Measurements from ENCODE around the gene C9orf152. TPM values are rescaled to one million over a fixed set of nuclear protein-coding genes. Genes with fewer than 3 reads are reported as not detected.

Gene C9orf152
- total and polyA plus RNA-seq, 9 of the 15 experiments (the other 6 are each of a cell fraction or from before 2014, with no cell fraction given) = not detected

- TF ChIP-seq U2AF2 (optimal IDR thresholded peaks at IDR 0.05; ENCODE audit: low read depth, low read length) (no peak), SOX6 (IDR thresholded peaks at IDR 0.05) (0 out of 2 replicates have a peak, but pooled peaks have one; percentile 0), PURB (CRISPR knock-in tag; IDR thresholded peaks at IDR 0.05; ENCODE audit: low read depth) (no peak), TCF7L2 (IDR thresholded peaks at IDR 0.05; ENCODE audit: low read depth, low read length) (no peak), SMAD4 (CRISPR knock-in tag; conservative IDR thresholded peaks at IDR 0.05) (no peak; the same call in 1 of the 2 replicates), TGIF2 (CRISPR knock-in tag; IDR thresholded peaks at IDR 0.05) (no peak), ZNF699 (CRISPR knock-in tag; IDR thresholded peaks at IDR 0.05; ENCODE audit: insufficient replicate concordance) (no peak), ZNF445 (CRISPR knock-in tag; IDR thresholded peaks at IDR 0.05; ENCODE audit: low read depth) (no peak), CBX5 (IDR thresholded peaks at IDR 0.05; ENCODE audit: borderline replicate concordance, low read depth) (no peak), FOXJ3 (CRISPR knock-in tag; IDR thresholded peaks at IDR 0.05) (no peak), ZBTB8A (IDR thresholded peaks at IDR 0.05; ENCODE audit: partially characterized antibody) (no peak), RAD51 (IDR thresholded peaks at IDR 0.05; ENCODE audit: borderline replicate concordance, low read depth) (no peak), PTBP1 (IDR thresholded peaks at IDR 0.05; ENCODE audit: low read depth, low read length) (no peak), BCOR (IDR thresholded peaks at IDR 0.05) (peak; percentile 97), NFRKB (IDR thresholded peaks at IDR 0.05; ENCODE audit: low read depth) (peak; percentile 90), ZNF133 (CRISPR knock-in tag; IDR thresholded peaks at IDR 0.05) (no peak), SIN3A (IDR thresholded peaks at IDR 0.05; ENCODE audit: borderline replicate concordance in 2 of 2, control insufficient read depth in 1 of 2, low read depth in 2 of 2, low read length in 2 of 2) (no peak), NFXL1 (CRISPR knock-in tag; IDR thresholded peaks at IDR 0.05) (no peak), CHCHD3 (CRISPR knock-in tag; IDR thresholded peaks at IDR 0.05) (no peak)
- TF ChIP-seq, protein P1, sequence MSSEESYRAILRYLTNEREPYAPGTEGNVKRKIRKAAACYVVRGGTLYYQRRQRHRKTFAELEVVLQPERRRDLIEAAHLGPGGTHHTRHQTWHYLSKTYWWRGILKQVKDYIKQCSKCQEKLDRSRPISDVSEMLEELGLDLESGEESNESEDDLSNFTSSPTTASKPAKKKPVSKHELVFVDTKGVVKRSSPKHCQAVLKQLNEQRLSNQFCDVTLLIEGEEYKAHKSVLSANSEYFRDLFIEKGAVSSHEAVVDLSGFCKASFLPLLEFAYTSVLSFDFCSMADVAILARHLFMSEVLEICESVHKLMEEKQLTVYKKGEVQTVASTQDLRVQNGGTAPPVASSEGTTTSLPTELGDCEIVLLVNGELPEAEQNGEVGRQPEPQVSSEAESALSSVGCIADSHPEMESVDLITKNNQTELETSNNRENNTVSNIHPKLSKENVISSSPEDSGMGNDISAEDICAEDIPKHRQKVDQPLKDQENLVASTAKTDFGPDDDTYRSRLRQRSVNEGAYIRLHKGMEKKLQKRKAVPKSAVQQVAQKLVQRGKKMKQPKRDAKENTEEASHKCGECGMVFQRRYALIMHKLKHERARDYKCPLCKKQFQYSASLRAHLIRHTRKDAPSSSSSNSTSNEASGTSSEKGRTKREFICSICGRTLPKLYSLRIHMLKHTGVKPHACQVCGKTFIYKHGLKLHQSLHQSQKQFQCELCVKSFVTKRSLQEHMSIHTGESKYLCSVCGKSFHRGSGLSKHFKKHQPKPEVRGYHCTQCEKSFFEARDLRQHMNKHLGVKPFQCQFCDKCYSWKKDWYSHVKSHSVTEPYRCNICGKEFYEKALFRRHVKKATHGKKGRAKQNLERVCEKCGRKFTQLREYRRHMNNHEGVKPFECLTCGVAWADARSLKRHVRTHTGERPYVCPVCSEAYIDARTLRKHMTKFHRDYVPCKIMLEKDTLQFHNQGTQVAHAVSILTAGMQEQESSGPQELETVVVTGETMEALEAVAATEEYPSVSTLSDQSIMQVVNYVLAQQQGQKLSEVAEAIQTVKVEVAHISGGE (CRISPR knock-in tag; IDR thresholded peaks at IDR 0.05) = peak in 1 of 3 experiments; percentile 80; a peak in 2 of 6 replicates
- TF ChIP-seq, protein P2, sequence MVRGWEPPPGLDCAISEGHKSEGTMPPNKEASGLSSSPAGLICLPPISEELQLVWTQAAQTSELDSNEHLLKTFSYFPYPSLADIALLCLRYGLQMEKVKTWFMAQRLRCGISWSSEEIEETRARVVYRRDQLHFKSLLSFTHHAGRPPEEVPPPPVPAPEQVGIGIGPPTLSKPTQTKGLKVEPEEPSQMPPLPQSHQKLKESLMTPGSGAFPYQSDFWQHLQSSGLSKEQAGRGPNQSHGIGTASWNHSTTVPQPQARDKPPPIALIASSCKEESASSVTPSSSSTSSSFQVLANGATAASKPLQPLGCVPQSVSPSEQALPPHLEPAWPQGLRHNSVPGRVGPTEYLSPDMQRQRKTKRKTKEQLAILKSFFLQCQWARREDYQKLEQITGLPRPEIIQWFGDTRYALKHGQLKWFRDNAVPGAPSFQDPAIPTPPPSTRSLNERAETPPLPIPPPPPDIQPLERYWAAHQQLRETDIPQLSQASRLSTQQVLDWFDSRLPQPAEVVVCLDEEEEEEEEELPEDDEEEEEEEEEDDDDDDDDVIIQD (CRISPR knock-in tag; IDR thresholded peaks at IDR 0.05) = 0 out of 2 replicates have a peak, but pooled peaks have one; percentile 42
- TF ChIP-seq, protein P3, sequence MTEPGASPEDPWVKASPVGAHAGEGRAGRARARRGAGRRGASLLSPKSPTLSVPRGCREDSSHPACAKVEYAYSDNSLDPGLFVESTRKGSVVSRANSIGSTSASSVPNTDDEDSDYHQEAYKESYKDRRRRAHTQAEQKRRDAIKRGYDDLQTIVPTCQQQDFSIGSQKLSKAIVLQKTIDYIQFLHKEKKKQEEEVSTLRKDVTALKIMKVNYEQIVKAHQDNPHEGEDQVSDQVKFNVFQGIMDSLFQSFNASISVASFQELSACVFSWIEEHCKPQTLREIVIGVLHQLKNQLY (CRISPR knock-in tag; conservative IDR thresholded peaks at IDR 0.05) = no peak
These were observed 49.3 kb upstream of the C9orf152 start (continued) for GRCh38 chr9:110257097-110257841.

Measured in K562 (cell line).